HepG2 (cell line): Measurements from ENCODE around the gene MEG3. TPM values are rescaled to one million over a fixed set of nuclear protein-coding genes. Genes with fewer than 3 reads are reported as not detected.

Experiments used
- DRAP1 ChIP-seq: IDR thresholded peaks from 2 replicates; pipeline ENCODE4 v1.6.1; 2016; ENCODE audit warnings: missing genetic modification reagents, missing compliant biosample characterization
- GLI4 ChIP-seq: sonication (generic); formaldehyde crosslinking; IDR thresholded peaks from 2 replicates; pipeline ENCODE4 v1.5.1; 2020; ENCODE audit warnings: missing genetic modification reagents, mild to moderate bottlenecking, moderate library complexity, borderline replicate concordance
- GLMP ChIP-seq: sonication (generic); formaldehyde crosslinking; IDR thresholded peaks from 2 replicates; pipeline ENCODE4 v1.9.0; 2021; ENCODE audit warnings: missing genetic modification reagents, mild to moderate bottlenecking, borderline replicate concordance
- HOXA3 ChIP-seq: sonication (generic); formaldehyde crosslinking; IDR thresholded peaks from 2 replicates; pipeline ENCODE4 v1.5.0; 2020; ENCODE audit warnings: missing genetic modification reagents
- MAX ChIP-seq: IDR thresholded peaks from 2 replicates; pipeline ENCODE4 v1.6.1; 2012; ENCODE audit warnings: inconsistent platforms
- MED1 ChIP-seq: sonication (generic); formaldehyde crosslinking; IDR thresholded peaks from 2 replicates; pipeline ENCODE4 v1.4.0; 2020; ENCODE audit warnings: missing genetic modification reagents
- MIER2 ChIP-seq: IDR thresholded peaks from 2 replicates; pipeline ENCODE4 v1.6.1; 2016; ENCODE audit warnings: missing biosample characterization, missing genetic modification reagents
- MYC ChIP-seq: sonication (generic); formaldehyde crosslinking; IDR thresholded peaks from 2 replicates; pipeline ENCODE4 v1.9.0; 2021; ENCODE audit warnings: missing genetic modification reagents, borderline replicate concordance
- NFE2L1 ChIP-seq: sonication (generic); formaldehyde crosslinking; IDR thresholded peaks from 2 replicates; pipeline ENCODE4 v1.4.0; 2020; ENCODE audit warnings: missing genetic modification reagents, mild to moderate bottlenecking, borderline replicate concordance
- RFXANK ChIP-seq: IDR thresholded peaks from 2 replicates; pipeline ENCODE4 v1.6.1; 2016
- TFAP4 ChIP-seq: sonication (generic); IDR thresholded peaks from 2 replicates; pipeline ENCODE4 v1.6.1; 2016; ENCODE audit warnings: low read depth, borderline replicate concordance
- WIZ ChIP-seq: sonication (generic); formaldehyde crosslinking; IDR thresholded peaks from 2 replicates; pipeline ENCODE4 v1.5.1; 2020; ENCODE audit warnings: mild to moderate bottlenecking, missing genetic modification reagents
- ZHX1 ChIP-seq: sonication (generic); formaldehyde crosslinking; IDR thresholded peaks from 2 replicates; pipeline ENCODE4 v1.8.1; 2022; ENCODE audit warnings: low read depth, mild to moderate bottlenecking, missing genetic modification reagents
- ZNF136 ChIP-seq: sonication (generic); formaldehyde crosslinking; IDR thresholded peaks from 2 replicates; pipeline ENCODE4 v1.8.1; 2022; ENCODE audit warnings: low read depth, mild to moderate bottlenecking, moderate library complexity, missing genetic modification reagents
- ZNF160 ChIP-seq: sonication (generic); formaldehyde crosslinking; IDR thresholded peaks from 2 replicates; pipeline ENCODE4 v1.8.0; 2022; ENCODE audit warnings: mild to moderate bottlenecking, inconsistent platforms, missing genetic modification reagents
- ZNF414 ChIP-seq: sonication (generic); formaldehyde crosslinking; IDR thresholded peaks from 2 replicates; pipeline ENCODE4 v1.5.0; 2020; ENCODE audit warnings: missing genetic modification reagents
- ZNF629 ChIP-seq: sonication (generic); formaldehyde crosslinking; conservative IDR thresholded peaks from 2 replicates; pipeline ENCODE4 v1.5.0; 2020; ENCODE audit warnings: missing genetic modification reagents
- ZNF670 ChIP-seq: sonication (generic); formaldehyde crosslinking; IDR thresholded peaks from 2 replicates; pipeline ENCODE4 v1.8.0; 2022; ENCODE audit warnings: mild to moderate bottlenecking, missing genetic modification reagents, borderline replicate concordance
- ZNF772 ChIP-seq: sonication (generic); formaldehyde crosslinking; IDR thresholded peaks from 2 replicates; pipeline ENCODE4 v1.5.0; 2020; ENCODE audit warnings: mild to moderate bottlenecking, missing genetic modification reagents
- ZNF775 ChIP-seq: sonication (generic); formaldehyde crosslinking; IDR thresholded peaks from 2 replicates; pipeline ENCODE4 v1.4.0; 2020; ENCODE audit warnings: missing genetic modification reagents, mild to moderate bottlenecking, moderate library complexity, borderline replicate concordance
- ZNF839 ChIP-seq: sonication (generic); formaldehyde crosslinking; IDR thresholded peaks from 2 replicates; pipeline ENCODE4 v1.4.0; 2020; ENCODE audit warnings: missing genetic modification reagents, mild to moderate bottlenecking, borderline replicate concordance
- ZSCAN21 ChIP-seq: sonication (generic); formaldehyde crosslinking; IDR thresholded peaks from 2 replicates; pipeline ENCODE4 v1.8.0; 2022; ENCODE audit warnings: mild to moderate bottlenecking, missing genetic modification reagents, moderate library complexity, borderline replicate concordance
- ZSCAN30 ChIP-seq: sonication (generic); formaldehyde crosslinking; IDR thresholded peaks from 2 replicates; pipeline ENCODE4 v1.5.0; 2020; ENCODE audit warnings: mild to moderate bottlenecking, missing genetic modification reagents
- polyA plus RNA-seq, 8 experiments: library from polyadenylated mRNA; depleted of rRNA in 3 of 8; stranded (reverse) in 7 of 8; unstranded in 1 of 8; fragments of >200 nt; fragmentation: Illumina TruSeq in 4 of 8; extraction: Trizol in 4 of 8; gene quantifications; 2 replicates each; pipeline versions ENCODE4 v1.2.1 to v1.2.3, GENCODE V29; 2011 to 2016; ENCODE audit warnings: low read depth in 4 of 8, missing spikeins in 1 of 8, mixed read lengths in 1 of 8; ENCODE audit not compliant: insufficient read depth in 1 of 8
- total RNA-seq, 5 experiments: library from RNA; depleted of rRNA; stranded (reverse); fragments of >200 nt; fragmentation: Illumina TruSeq; extraction: Trizol; gene quantifications; 2 replicates each; pipeline ENCODE4 v1.2.3, GENCODE V29; 2016; ENCODE audit warnings: low read depth in 1 of 5

Gene MEG3
- total and polyA plus RNA-seq, 2 of the 13 experiments (the other 11 are each of a cell fraction or from before 2014, with no cell fraction given) = 0.17 TPM; not detected in 1

- TF ChIP-seq GLMP (CRISPR knock-in tag) = no peak
- TF ChIP-seq MAX = peak; percentile 89
- TF ChIP-seq ZNF136 = no peak
- TF ChIP-seq MIER2 (CRISPR knock-in tag) = peak; percentile 54; the same call in 1 of the 2 replicates
- peak; percentile 79; the same call in 1 of the 2 replicates for TF ChIP-seq ZNF670
- peak; percentile 93; the same call in 1 of the 2 replicates for TF ChIP-seq ZNF775 (CRISPR knock-in tag)
- no peak for TF ChIP-seq ZNF839 (CRISPR knock-in tag)
- no peak for TF ChIP-seq TFAP4
- TF ChIP-seq MED1 = peak; percentile 70
- no peak for TF ChIP-seq ZNF414
- no peak for TF ChIP-seq ZSCAN21 (CRISPR knock-in tag)
- TF ChIP-seq NFE2L1 (CRISPR knock-in tag) = no peak
- no peak for TF ChIP-seq ZSCAN30 (CRISPR knock-in tag)
- TF ChIP-seq ZNF772 (CRISPR knock-in tag) = peak; percentile 44; the same call in 1 of the 2 replicates
- peak; percentile 67 for TF ChIP-seq HOXA3 (CRISPR knock-in tag)
- no peak for TF ChIP-seq GLI4 (CRISPR knock-in tag)
- TF ChIP-seq ZHX1 = peak; percentile 20; the same call in 1 of the 2 replicates
- TF ChIP-seq DRAP1 (CRISPR knock-in tag) = no peak; the same call in 1 of the 2 replicates
- TF ChIP-seq WIZ (CRISPR knock-in tag) = no peak
- no peak for TF ChIP-seq ZNF160 (CRISPR knock-in tag)
- TF ChIP-seq ZNF629 (CRISPR knock-in tag) = 0 out of 2 replicates have a peak, but pooled peaks have one; percentile 26
- TF ChIP-seq RFXANK (CRISPR knock-in tag) = no peak
- peak; percentile 80 for TF ChIP-seq MYC (CRISPR knock-in tag)
Measured at GRCh38 chr14:100899884-100900771, 74.2 kb downstream of the MEG3 start (continued).
